ENCODE results near the gene ZNF750. TPM values are rescaled to one million over a fixed set of nuclear protein-coding genes. Genes with fewer than 3 reads are reported as not detected.

ZNF750 gene
- total RNA-seq (2021; ENCODE audit: unreplicated experiment) (not detected), Bru-seq, nascent RNA (not detected), BruChase-seq, experiment 1, labeled RNA remaining after a 2-hour chase (not detected), BruChase-seq, experiment 2, labeled RNA remaining after a 6-hour chase (not detected)
- not detected for polyA plus RNA-seq (2012; ENCODE audit: insufficient read length)
- long read RNA-seq: 0 reads

GRCh38 chr17:82839617-82840292 lies at the start of gene ZNF750:
ZNF750 (minus strand) TSS chr17:82840022; CDS start chr17:82832454, 7,568 bp downstream.
- H3K9me3 ChIP-seq (ENCODE audit: control insufficient read depth, insufficient read depth, low read depth, low read length): no peaks in the 10 kb centered on the region
- H3K4me1 ChIP-seq (ENCODE audit: control insufficient read depth, insufficient read depth, low read length): no peaks in the 10 kb centered on the region
- ATAC-seq (no peak), DNase-seq (ENCODE audit: low read depth, low spot score) (no peak)
- TF ChIP-seq POLR2AphosphoS5 (IDR thresholded peaks at IDR 0.05; ENCODE audit: low read depth, low read length): no peak
- no peak for TF ChIP-seq SIN3A (IDR thresholded peaks at IDR 0.05; ENCODE audit: borderline replicate concordance, insufficient read depth, low read depth, low read length)
- TF ChIP-seq TCF7L2 (IDR thresholded peaks at IDR 0.05; ENCODE audit: low read depth, low read length): no peak
- no peak for TF ChIP-seq REST (IDR thresholded peaks at IDR 0.05; ENCODE audit: insufficient read depth in 1 of 2, low read depth in 2 of 2, low read length in 1 of 2)
- no peak for TF ChIP-seq CTCF (IDR thresholded peaks at IDR 0.05)
- intact Hi-C loops (cut with micrococcal nuclease; ENCODE audit: unreplicated experiment): no loop called here
- CTCF ChIA-PET: no interaction called here
- H3K27ac ChIP-seq (ENCODE audit: low read length): no peak within 1 kb of the TSS
- POLR2A ChIA-PET: no interaction called here
- no peak within 1 kb of the TSS for H3K4me3 ChIP-seq (ENCODE audit: low read depth in 2 of 2, low read length in 2 of 2)
- no peaks in the 10 kb centered on the region; the same call in 1 of the 2 replicates for H3K36me3 ChIP-seq (ENCODE audit: control insufficient read depth, insufficient read depth, low read length)
- in situ Hi-C loops (cut with HindIII; ENCODE audit: low pct_unique_long_range_greater_than_20kb, low sequenced_read_pairs): no loop called here
- no peaks in the 10 kb centered on the region for H3K27me3 ChIP-seq (ENCODE audit: control insufficient read depth, insufficient read depth, low read length)
- no TSS peak for BruUV-seq (replicated peaks)

GRCh38 chr17:82888583-82889495 lies 49.0 kb upstream of the ZNF750 start:
- peaks cover 18% of the 10 kb centered on the region for H3K4me1 ChIP-seq (ENCODE audit: control insufficient read depth, insufficient read depth, low read length)
- in situ Hi-C loops (cut with HindIII; ENCODE audit: low pct_unique_long_range_greater_than_20kb, low sequenced_read_pairs): no loop called here
- no peak for ATAC-seq

More at GRCh38 chr17:82888583-82889495, 49.0 kb upstream of the ZNF750 start:
- no peak for TF ChIP-seq TCF7L2 (IDR thresholded peaks at IDR 0.05; ENCODE audit: low read depth, low read length)
- TF ChIP-seq REST (IDR thresholded peaks at IDR 0.05; ENCODE audit: insufficient read depth in 1 of 2, low read depth in 2 of 2, low read length in 1 of 2): no peak
- TF ChIP-seq CTCF (IDR thresholded peaks at IDR 0.05): no peak
- TF ChIP-seq SIN3A (IDR thresholded peaks at IDR 0.05; ENCODE audit: borderline replicate concordance, insufficient read depth, low read depth, low read length): no peak
- TF ChIP-seq POLR2AphosphoS5 (IDR thresholded peaks at IDR 0.05; ENCODE audit: low read depth, low read length): no peak
- Histone ChIP-seq H3K9me3 (ENCODE audit: control insufficient read depth, insufficient read depth, low read depth, low read length) (no peaks in the 10 kb centered on the region), H3K27ac (ENCODE audit: low read length) (no peak overlapping the region), H3K4me3 (ENCODE audit: low read depth in 2 of 2, low read length in 2 of 2) (no peak overlapping the region), H3K36me3 (ENCODE audit: control insufficient read depth, insufficient read depth, low read length) (no peaks in the 10 kb centered on the region; the same call in 1 of the 2 replicates), H3K27me3 (ENCODE audit: control insufficient read depth, insufficient read depth, low read length) (no peaks in the 10 kb centered on the region)
- POLR2A ChIA-PET: no interaction called here
- CTCF ChIA-PET: no interaction called here
- BruUV-seq (replicated peaks): no TSS peak
- intact Hi-C loops (cut with micrococcal nuclease; ENCODE audit: unreplicated experiment): no loop called here
- no peak for DNase-seq (ENCODE audit: low read depth, low spot score)

Measured in Panc1 (cell line).